ENCODE results near the gene DGKI. TPM values are rescaled to one million over a fixed set of nuclear protein-coding genes. Genes with fewer than 3 reads are reported as not detected.

The DGKI gene
- total RNA-seq, 1 experiment from 2014 or later, result 0.29 TPM

DNA sequence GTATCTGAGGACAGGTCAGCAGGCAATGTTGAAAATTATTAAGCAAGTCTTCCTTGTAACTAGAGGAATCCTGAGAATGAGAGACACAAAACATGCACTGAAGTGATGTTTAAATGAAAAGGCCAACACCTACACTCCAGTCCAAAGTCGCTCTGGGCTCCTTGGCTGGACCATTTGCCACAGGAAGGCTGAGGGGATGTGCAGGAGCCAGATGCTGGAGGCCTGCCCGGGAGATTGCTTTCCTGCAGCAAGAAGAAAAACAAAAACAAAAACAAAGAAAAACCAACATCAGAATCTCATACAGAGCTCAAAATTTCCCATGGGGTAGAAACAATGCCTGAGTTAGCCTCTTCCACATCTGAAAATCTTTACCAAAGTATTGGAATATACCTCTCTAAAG lies 157.0 kb downstream of the DGKI start:
- no peak for DNase-seq (ENCODE audit: low spot score)

- DNase-seq (ENCODE audit: low spot score), result peak; percentile 10
These were observed 159.1 kb downstream of the DGKI start for GRCh38 chr7:137687556-137688265.

GRCh38 chr7:137685433-137686164 lies 161.2 kb downstream of the DGKI start:
- no peak for DNase-seq (ENCODE audit: low spot score)

DNA sequence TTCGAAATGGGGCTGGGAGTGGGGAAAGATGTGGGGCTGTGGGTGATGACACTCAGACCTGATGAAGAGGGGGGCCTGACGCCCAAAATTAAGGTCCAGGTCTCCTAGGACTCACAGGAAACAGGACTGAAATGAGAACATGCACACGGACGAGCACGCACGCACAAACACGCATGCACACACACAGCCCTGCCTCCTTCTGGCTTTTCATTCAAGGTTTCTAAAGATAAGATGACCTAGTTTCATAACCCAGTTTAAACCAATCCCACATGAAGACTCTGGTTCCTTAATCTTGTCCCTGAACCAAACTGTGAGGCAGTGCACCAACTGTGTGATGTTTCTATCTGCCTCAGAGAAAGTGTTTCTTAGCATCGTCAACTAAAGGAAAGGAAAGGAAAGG lies 162.0 kb downstream of the DGKI start:
- no peak for DNase-seq (ENCODE audit: low spot score)

- no peak for DNase-seq (ENCODE audit: low spot score)
These were observed 162.5 kb downstream of the DGKI start for GRCh38 chr7:137684316-137684715.

DNA sequence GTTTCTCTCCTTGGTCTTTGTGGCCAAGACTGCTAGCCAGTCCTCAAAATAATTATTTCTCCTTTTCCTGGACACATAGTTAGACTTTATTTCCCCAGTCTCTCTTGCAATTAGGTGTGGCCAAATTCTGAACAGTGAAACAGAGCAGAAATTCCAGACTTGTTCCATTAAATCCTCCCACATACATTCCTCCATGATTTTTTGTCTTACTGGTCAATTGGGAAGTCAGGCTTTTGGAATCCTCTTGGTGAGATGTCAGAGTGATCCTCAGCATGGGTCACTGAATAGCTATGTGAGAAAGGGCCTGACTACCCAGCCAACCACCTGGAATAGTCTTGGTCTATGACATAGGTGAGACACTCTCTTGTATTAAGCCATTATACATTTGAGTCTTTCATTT lies 164.2 kb downstream of the DGKI start:
- DNase-seq (ENCODE audit: low spot score), result peak; percentile 10

- DNase-seq (ENCODE audit: low spot score), result peak; percentile 50
These were observed 164.9 kb downstream of the DGKI start for GRCh38 chr7:137681657-137682562.

GRCh38 chr7:137674551-137675409 lies 172.0 kb downstream of the DGKI start:
- DNase-seq (ENCODE audit: low spot score), result no peak

GRCh38 chr7:137674048-137674447 lies 172.7 kb downstream of the DGKI start:
- DNase-seq (ENCODE audit: low spot score), result no peak

DNA sequence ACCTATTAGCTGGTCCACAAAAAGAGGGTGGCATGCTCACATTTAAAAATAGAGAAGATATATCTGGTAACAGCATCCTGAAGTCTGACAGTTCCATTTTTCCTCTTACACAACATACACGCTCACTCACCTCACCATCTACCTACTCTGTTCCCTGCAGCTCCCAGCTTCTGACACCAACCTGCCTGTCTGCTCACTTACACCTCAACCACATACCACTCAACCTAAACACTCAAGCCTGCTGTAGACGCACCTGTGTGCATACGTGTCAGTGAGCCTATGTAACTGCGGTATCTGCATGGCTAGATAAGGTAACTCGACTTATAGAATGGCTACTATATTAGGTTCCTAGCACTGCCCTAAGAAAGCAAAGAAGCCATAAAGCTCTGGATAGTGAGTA lies 174.9 kb downstream of the DGKI start:
- DNase-seq (ENCODE audit: low spot score), result no peak

- DNase-seq (ENCODE audit: low spot score), result peak; percentile 74
These were observed 176.3 kb downstream of the DGKI start for GRCh38 chr7:137670222-137671064.

GRCh38 chr7:137669706-137670105 lies 177.1 kb downstream of the DGKI start:
- DNase-seq (ENCODE audit: low spot score), result no peak

DNA sequence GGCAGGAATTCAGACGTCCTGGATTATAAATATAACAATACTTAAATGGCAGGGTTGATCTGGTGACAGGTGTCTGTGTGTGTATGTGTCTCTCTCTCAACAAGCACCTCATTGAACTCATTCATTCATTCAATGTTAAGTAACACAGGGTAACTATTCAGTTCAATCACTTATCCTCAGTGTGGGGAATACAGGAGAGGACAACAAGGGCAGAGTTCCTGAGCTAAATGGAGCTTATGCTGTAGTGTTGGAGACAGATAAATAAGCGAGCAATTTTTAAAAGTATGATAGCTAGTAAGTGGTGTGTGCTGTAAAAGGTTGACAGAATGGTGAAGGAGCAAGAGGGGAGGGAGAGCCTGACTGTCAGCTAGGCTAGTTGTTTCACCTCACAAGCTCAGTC lies 178.4 kb downstream of the DGKI start:
- DNase-seq (ENCODE audit: low spot score), result no peak

DNA sequence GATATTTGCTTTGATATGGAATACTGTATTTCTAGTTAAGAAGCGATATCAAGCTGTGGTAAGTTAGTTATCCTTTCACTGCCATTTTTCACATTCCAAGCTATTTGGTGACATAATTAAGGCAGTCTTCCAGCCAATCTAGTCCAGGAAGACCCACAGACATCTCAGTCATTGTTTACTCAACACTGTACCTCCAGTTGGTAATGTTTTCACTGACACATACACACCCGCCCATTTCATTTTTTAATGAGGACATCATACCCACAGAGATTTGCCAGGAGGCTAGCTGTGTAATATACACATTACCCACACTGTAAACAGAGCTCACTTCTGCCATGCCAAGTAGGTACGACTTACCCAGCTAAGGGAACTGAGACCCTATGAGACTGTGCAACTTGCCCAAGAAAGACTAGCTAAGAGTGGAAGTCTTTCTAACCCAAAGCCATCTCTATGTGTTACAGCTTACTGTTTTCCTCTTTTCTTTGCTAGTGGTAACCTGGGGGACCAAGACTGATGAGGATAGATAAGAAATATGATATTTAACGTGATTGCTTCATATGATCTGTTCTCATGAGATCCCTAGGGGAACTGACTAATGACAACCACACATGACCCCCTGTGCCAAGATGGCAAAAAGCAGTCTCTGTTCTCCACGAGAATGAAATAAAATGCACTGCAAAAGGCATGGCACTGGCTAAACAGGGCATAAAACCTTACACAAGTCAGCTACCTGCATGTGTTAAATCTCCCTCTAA lies 179.0 kb downstream of the DGKI start:
- DNase-seq (ENCODE audit: low spot score), result peak; percentile 92

DNA sequence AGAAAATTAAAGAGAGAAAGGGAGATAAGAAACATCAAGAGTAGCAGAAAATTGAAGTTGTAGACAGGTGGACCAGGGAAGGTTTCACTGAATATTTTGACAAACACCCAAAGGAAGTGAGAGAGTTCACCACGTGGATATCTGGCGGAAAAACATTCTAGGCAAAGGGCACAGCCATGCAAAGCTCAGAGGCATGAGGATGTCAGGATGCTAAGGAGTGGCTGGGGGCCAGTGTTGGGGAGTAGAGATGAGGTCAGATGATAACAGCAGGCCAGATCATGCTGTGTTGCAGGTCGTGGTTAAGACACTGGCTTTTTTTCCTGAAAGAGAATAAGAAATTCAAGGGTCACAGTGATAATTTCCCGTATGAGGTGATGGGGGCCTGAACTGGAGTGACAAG lies 181.9 kb downstream of the DGKI start:
- DNase-seq (ENCODE audit: low spot score), result no peak

- DNase-seq (ENCODE audit: low spot score), result no peak
These were observed 185.1 kb downstream of the DGKI start for GRCh38 chr7:137661634-137662033.

DNA sequence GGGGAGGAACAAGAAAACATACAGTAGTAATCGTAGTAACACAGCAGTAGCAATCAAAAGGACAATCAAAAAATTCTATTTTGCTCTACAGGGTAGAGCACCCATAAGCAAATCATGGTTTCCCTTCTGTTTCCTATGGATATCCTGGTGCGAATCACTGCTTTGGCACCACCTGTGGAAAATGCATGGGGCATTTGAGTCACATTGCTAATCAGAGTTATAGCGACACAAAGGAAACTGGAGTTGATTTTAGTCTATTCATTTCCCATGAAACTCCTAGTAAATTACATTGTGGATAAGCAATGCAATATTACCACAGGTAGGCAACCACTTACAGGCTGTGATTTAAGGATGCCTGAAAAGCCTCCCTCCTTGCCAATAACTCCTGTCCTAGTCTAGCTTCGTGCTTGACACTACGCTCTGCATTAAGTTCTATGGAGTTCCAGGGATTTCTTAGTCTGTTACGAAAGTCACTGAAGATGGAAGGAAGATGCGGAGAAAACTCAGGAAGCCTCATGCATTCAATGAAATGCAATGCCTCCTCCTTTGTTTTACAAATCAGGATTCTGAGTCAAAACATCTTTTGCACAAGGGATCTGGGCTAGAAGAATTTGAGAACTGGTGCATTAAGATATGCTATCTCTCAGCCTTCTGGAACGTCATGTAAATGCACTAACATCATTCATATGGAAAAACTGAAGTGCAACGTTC lies 188.4 kb downstream of the DGKI start:
- no peak for DNase-seq (ENCODE audit: low spot score)

DNA sequence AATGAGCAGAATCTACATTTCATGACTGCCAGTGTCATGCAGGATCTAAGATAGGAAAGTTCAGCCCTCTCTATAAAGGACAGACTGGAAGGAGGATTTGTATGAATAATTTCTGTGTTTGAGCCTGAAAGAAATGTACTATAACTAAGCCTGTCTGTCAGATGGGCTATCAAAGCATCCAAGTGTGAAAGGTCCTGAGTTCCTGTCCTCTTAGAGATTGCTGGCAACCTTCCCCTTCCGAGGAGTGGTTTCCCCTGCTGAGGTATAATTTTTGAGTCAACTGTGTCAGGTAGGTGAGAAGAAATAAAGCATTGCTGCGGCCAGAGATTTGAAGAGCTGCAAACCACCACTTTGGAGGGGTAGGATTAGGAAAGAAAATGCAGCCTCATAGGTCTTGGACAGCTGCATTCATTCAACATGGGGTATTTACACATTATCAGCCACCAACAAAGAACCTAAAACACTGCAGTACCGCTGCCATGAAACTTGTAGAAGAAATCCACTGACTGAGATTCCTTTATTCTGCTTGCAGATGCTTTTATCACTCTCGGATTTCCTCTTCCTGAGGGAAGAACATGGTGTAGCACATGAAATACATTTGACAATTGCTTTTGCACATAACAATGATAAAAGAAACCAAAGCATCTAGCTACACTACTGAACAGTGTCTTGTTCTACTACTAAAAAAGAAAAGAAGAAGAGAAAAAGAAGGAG lies 189.1 kb downstream of the DGKI start:
- no peak for DNase-seq (ENCODE audit: low spot score)
